GM18505 (cell line): ENCODE results near the gene NAV3.

Experiments
- ATAC-seq: cut with Tn5 transposase; IDR thresholded peaks from one replicate; pipeline ENCODE4 v1.9.1; 2021; ENCODE audit not compliant: unreplicated experiment
- POLR2A ChIP-seq: IDR thresholded peaks from 4 replicates; pipeline ENCODE4 v1.6.1; 2011; ENCODE audit warnings: borderline replicate concordance; ENCODE audit not compliant: insufficient read depth, insufficient read length; ENCODE audit errors: extremely low read depth

The NAV3 gene

GRCh38 chr12:77830583-77831351 lies at the start of gene NAV3:
TSS of gene NAV3 (plus strand) at chr12:77830894. CDS start at chr12:77831462, 568 bp downstream.
- ATAC-seq: no peak
- TF ChIP-seq POLR2A: no peak

GRCh38 chr12:77782034-77782433 lies 48.7 kb upstream of the NAV3 start:
- ATAC-seq: no peak
- no peak for TF ChIP-seq POLR2A

GRCh38 chr12:77782766-77783165 lies 47.9 kb upstream of the NAV3 start:
- TF ChIP-seq POLR2A: no peak
- ATAC-seq: no peak

GRCh38 chr12:77785211-77785610 lies 45.5 kb upstream of the NAV3 start:
- no peak for ATAC-seq
- no peak for TF ChIP-seq POLR2A

GRCh38 chr12:77786675-77787074 lies 44.0 kb upstream of the NAV3 start:
- ATAC-seq: no peak
- no peak for TF ChIP-seq POLR2A

- ATAC-seq: no peak
- no peak for TF ChIP-seq POLR2A
Measured at GRCh38 chr12:77788231-77789168, 42.2 kb upstream of the NAV3 start.

GRCh38 chr12:77795699-77796098 lies 35.0 kb upstream of the NAV3 start:
- no peak for ATAC-seq
- no peak for TF ChIP-seq POLR2A

GRCh38 chr12:77796775-77797174 lies 33.9 kb upstream of the NAV3 start:
- ATAC-seq: no peak
- no peak for TF ChIP-seq POLR2A

- no peak for ATAC-seq
Measured at GRCh38 chr12:77800501-77800900, 30.2 kb upstream of the NAV3 start.

GRCh38 chr12:77808534-77808933 lies 22.2 kb upstream of the NAV3 start:
- no peak for TF ChIP-seq POLR2A
- ATAC-seq: no peak

More at GRCh38 chr12:77800501-77800900, 30.2 kb upstream of the NAV3 start:
- TF ChIP-seq POLR2A: no peak

GRCh38 chr12:77813558-77813957 lies 17.1 kb upstream of the NAV3 start:
- no peak for TF ChIP-seq POLR2A
- no peak for ATAC-seq

GRCh38 chr12:77814386-77814785 lies 16.3 kb upstream of the NAV3 start:
- TF ChIP-seq POLR2A: no peak
- no peak for ATAC-seq

GRCh38 chr12:77816196-77816595 lies 14.5 kb upstream of the NAV3 start:
- peak; percentile 99 for ATAC-seq
- TF ChIP-seq POLR2A: no peak
